Measurements from ENCODE around the gene UGCG.

Gene UGCG

GRCh38 chr9:111938427-111938800 lies 41.8 kb downstream of the UGCG start:
- Histone ChIP-seq H3K79me2 (ENCODE audit: insufficient read depth, low read length) (no peaks in the 10 kb centered on the region), H3K4me2 (ENCODE audit: low read depth, low read length, poor library complexity, severe bottlenecking) (no peak overlapping the region), H4K20me1 (ENCODE audit: low read depth, low read length) (no peaks in the 10 kb centered on the region), H3K4me3 (ENCODE audit: insufficient read depth, low read length, poor library complexity, severe bottlenecking) (no peak overlapping the region), H3K27ac (ENCODE audit: low read depth, low read length) (no peak overlapping the region), H3K9me3 (ENCODE audit: insufficient read depth, low read length) (no peaks in the 10 kb centered on the region), H3K9me2 (replicated peaks; ENCODE audit: insufficient read depth, low read length) (no peaks in the 10 kb centered on the region), H3K36me3 (ENCODE audit: low read length) (peaks cover 17% of the 10 kb centered on the region), H3F3A (ENCODE audit: insufficient read depth) (0 out of 2 replicates have a peak, but pooled peaks cover 6% of the 10 kb centered on the region), H3K9ac (ENCODE audit: low read length) (no peak overlapping the region), H3K27me3 (ENCODE audit: low read length) (no peaks in the 10 kb centered on the region), H2AFZ (ENCODE audit: low read depth, low read length, severe bottlenecking) (no peak overlapping the region)
- no peak for TF ChIP-seq CTCF (IDR thresholded peaks at IDR 0.05; ENCODE audit: insufficient read depth, low read length, poor library complexity, severe bottlenecking)
- no peak for TF ChIP-seq EZH2phosphoT487 (conservative IDR thresholded peaks at IDR 0.05; ENCODE audit: low read length)

GRCh38 chr9:111939322-111939721 lies 42.7 kb downstream of the UGCG start:
- TF ChIP-seq CTCF (IDR thresholded peaks at IDR 0.05; ENCODE audit: insufficient read depth, low read length, poor library complexity, severe bottlenecking) (no peak), EZH2phosphoT487 (conservative IDR thresholded peaks at IDR 0.05; ENCODE audit: low read length) (no peak)
- H3K79me2 ChIP-seq (ENCODE audit: insufficient read depth, low read length): no peaks in the 10 kb centered on the region

GRCh38 chr9:111940697-111941096 lies 44.1 kb downstream of the UGCG start:
- Histone ChIP-seq H4K20me1 (ENCODE audit: low read depth, low read length) (no peaks in the 10 kb centered on the region), H3K9me3 (ENCODE audit: insufficient read depth, low read length) (no peaks in the 10 kb centered on the region), H3K4me3 (ENCODE audit: insufficient read depth, low read length, poor library complexity, severe bottlenecking) (no peak overlapping the region), H2AFZ (ENCODE audit: low read depth, low read length, severe bottlenecking) (no peak overlapping the region), H3K9me2 (replicated peaks; ENCODE audit: insufficient read depth, low read length) (no peaks in the 10 kb centered on the region), H3K27ac (ENCODE audit: low read depth, low read length) (no peak overlapping the region), H3K4me2 (ENCODE audit: low read depth, low read length, poor library complexity, severe bottlenecking) (no peak overlapping the region), H3K27me3 (ENCODE audit: low read length) (no peaks in the 10 kb centered on the region), H3F3A (ENCODE audit: insufficient read depth) (no peaks in the 10 kb centered on the region), H3K36me3 (ENCODE audit: low read length) (no peaks in the 10 kb centered on the region), H3K9ac (ENCODE audit: low read length) (no peak overlapping the region), H3K79me2 (ENCODE audit: insufficient read depth, low read length) (no peaks in the 10 kb centered on the region)
- TF ChIP-seq EZH2phosphoT487 (conservative IDR thresholded peaks at IDR 0.05; ENCODE audit: low read length) (no peak), CTCF (IDR thresholded peaks at IDR 0.05; ENCODE audit: insufficient read depth, low read length, poor library complexity, severe bottlenecking) (no peak)

More at GRCh38 chr9:111939322-111939721, 42.7 kb downstream of the UGCG start:
- Histone ChIP-seq H2AFZ (ENCODE audit: low read depth, low read length, severe bottlenecking) (no peak overlapping the region), H3K27ac (ENCODE audit: low read depth, low read length) (no peak overlapping the region), H4K20me1 (ENCODE audit: low read depth, low read length) (no peaks in the 10 kb centered on the region), H3K9ac (ENCODE audit: low read length) (no peak overlapping the region), H3K9me2 (replicated peaks; ENCODE audit: insufficient read depth, low read length) (no peaks in the 10 kb centered on the region), H3K36me3 (ENCODE audit: low read length) (peaks cover 8% of the 10 kb centered on the region), H3K9me3 (ENCODE audit: insufficient read depth, low read length) (no peaks in the 10 kb centered on the region), H3F3A (ENCODE audit: insufficient read depth) (0 out of 2 replicates have a peak, but pooled peaks cover 6% of the 10 kb centered on the region), H3K4me2 (ENCODE audit: low read depth, low read length, poor library complexity, severe bottlenecking) (no peak overlapping the region), H3K4me3 (ENCODE audit: insufficient read depth, low read length, poor library complexity, severe bottlenecking) (no peak overlapping the region), H3K27me3 (ENCODE audit: low read length) (no peaks in the 10 kb centered on the region)

Measured in SU-DHL-6 (cell line).